ENCODE measurements around the gene KATNB1. TPM values are rescaled to one million over a fixed set of nuclear protein-coding genes. Genes with fewer than 3 reads are reported as not detected.

Gene KATNB1
- polyA plus RNA-seq, 1 experiment: 10.7 TPM

- no peak for TF ChIP-seq CTCF (IDR thresholded peaks at IDR 0.05; ENCODE audit: low read depth, low read length)
- no peaks in the 10 kb centered on the region for H3K9me3 ChIP-seq (ENCODE audit: control insufficient read depth, insufficient read depth, low read length)
- DNase-seq (ENCODE audit: low read depth, low spot score): no peak
- ChIA-PET POLR2A (no interaction called here), CTCF (no interaction called here)
- H3K27ac ChIP-seq (ENCODE audit: low read depth, low read length): no peak overlapping the region
- H3K4me3 ChIP-seq (ENCODE audit: low read depth, low read length): no peak overlapping the region
- peaks cover 54% of the 10 kb centered on the region for H3K27me3 ChIP-seq (ENCODE audit: control insufficient read depth, insufficient read depth, low read length)
These were observed 46.4 kb upstream of the KATNB1 start for GRCh38 chr16:57688987-57689761.

- CTCF ChIA-PET: no interaction called here
- no peaks in the 10 kb centered on the region for H3K9me3 ChIP-seq (ENCODE audit: control insufficient read depth, insufficient read depth, low read length)
- no peak overlapping the region for H3K4me3 ChIP-seq (ENCODE audit: low read depth, low read length)
- POLR2A ChIA-PET: no interaction called here
- no peak overlapping the region for H3K27ac ChIP-seq (ENCODE audit: low read depth, low read length)
- H3K27me3 ChIP-seq (ENCODE audit: control insufficient read depth, insufficient read depth, low read length): peaks cover 50% of the 10 kb centered on the region
- TF ChIP-seq CTCF (IDR thresholded peaks at IDR 0.05; ENCODE audit: low read depth, low read length): no peak
- no peak for DNase-seq (ENCODE audit: low read depth, low spot score)
These were observed 45.6 kb upstream of the KATNB1 start for GRCh38 chr16:57689762-57690558.

- Histone ChIP-seq H3K27ac (ENCODE audit: low read depth, low read length) (no peak overlapping the region), H3K4me3 (ENCODE audit: low read depth, low read length) (no peak overlapping the region), H3K27me3 (ENCODE audit: control insufficient read depth, insufficient read depth, low read length) (peaks cover 51% of the 10 kb centered on the region), H3K9me3 (ENCODE audit: control insufficient read depth, insufficient read depth, low read length) (no peaks in the 10 kb centered on the region)
- POLR2A ChIA-PET: no interaction called here
- no peak for TF ChIP-seq CTCF (IDR thresholded peaks at IDR 0.05; ENCODE audit: low read depth, low read length)
- no peak for DNase-seq (ENCODE audit: low read depth, low spot score)
- CTCF ChIA-PET: no interaction called here
These were observed 44.6 kb upstream of the KATNB1 start for GRCh38 chr16:57690782-57691471.

GRCh38 chr16:57692636-57693035, 42.9 kb upstream of the KATNB1 start:
- no peak for TF ChIP-seq CTCF (IDR thresholded peaks at IDR 0.05; ENCODE audit: low read depth, low read length)
- no peak overlapping the region for H3K27ac ChIP-seq (ENCODE audit: low read depth, low read length)
- no peaks in the 10 kb centered on the region for H3K9me3 ChIP-seq (ENCODE audit: control insufficient read depth, insufficient read depth, low read length)
- ChIA-PET POLR2A (no interaction called here), CTCF (no interaction called here)
- no peak overlapping the region for H3K4me3 ChIP-seq (ENCODE audit: low read depth, low read length)
- no peak for DNase-seq (ENCODE audit: low read depth, low spot score)
- peaks cover 47% of the 10 kb centered on the region for H3K27me3 ChIP-seq (ENCODE audit: control insufficient read depth, insufficient read depth, low read length)
